ENCODE measurements around the gene RHBDL3. TPM values are rescaled to one million over a fixed set of nuclear protein-coding genes. Genes with fewer than 3 reads are reported as not detected.
"Not testable (repeated sequence)": the region's sequence is repeated elsewhere in the genome, so short reads cannot be mapped to it uniquely, and the experiment has no call there.

RHBDL3 gene
- total RNA-seq, 1 donor from 2014 or later = 1.2 TPM

DNA sequence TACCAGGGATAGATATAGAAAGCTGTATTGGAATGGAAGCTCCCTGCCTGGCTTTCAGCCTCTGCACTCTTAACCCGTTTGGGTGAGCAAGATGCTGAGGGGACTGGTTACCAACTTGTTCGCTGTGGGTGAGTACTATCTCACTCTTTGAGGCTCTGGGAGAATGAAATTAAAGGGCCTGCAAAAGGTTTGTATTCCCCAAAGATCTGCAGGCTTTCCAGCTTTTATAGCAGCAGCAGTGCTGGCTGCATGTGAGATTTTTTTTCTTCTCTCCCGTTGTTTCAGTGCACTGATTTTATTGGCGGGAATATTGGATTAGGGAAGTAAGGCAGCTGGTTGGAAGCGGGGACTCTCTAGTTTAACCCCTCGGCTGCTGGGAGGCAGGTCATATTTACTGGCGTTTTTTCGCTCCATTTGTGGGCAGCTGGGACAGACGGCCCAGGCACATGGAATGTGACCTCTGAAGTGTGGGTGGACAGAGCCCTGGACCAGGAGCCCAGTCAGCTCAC lies 45.5 kb downstream of the RHBDL3 start:
- Mint-ChIP-seq H3K4me1 (peaks cover 6% of the 10 kb centered on the region), H3K9me3 (no peaks in the 10 kb centered on the region), H3K27me3 (ENCODE audit: low read depth) (peaks cover 29% of the 10 kb centered on the region), H3K27ac (no peak overlapping the region), H3K4me3 (peak overlapping the region; percentile 18), H3K36me3 (no peaks in the 10 kb centered on the region)
- TF ChIP-seq CTCF (IDR thresholded peaks at IDR 0.05; ENCODE audit: unreplicated experiment) = no peak
- DNase-seq (ENCODE audit: low spot score in 2 of 2, unreplicated experiment in 2 of 2) = no peak

DNA sequence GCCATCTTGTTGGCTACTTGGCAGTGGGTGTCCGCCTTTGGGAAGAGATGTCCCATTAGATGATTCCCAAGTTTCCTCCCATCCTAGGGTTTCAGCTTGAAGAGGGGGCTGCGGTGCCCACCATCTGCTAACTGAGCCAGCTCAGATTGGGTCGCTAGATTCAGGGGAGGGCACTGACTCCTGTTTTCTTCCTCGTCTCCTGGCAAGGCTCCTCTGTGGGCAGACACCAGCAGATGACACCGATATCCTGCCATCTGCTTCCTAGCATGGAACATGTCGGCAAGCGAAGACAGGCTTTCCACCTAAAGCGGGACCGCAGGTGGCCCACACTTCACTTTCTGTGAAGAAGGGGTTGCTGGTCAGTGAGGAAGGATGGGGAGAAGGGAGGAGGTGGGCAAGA lies 49.0 kb downstream of the RHBDL3 start:
- no peak for TF ChIP-seq CTCF (IDR thresholded peaks at IDR 0.05; ENCODE audit: unreplicated experiment)
- Mint-ChIP-seq H3K27me3 (ENCODE audit: low read depth) (peaks cover 23% of the 10 kb centered on the region), H3K27ac (no peak overlapping the region), H3K36me3 (no peaks in the 10 kb centered on the region), H3K4me1 (peaks cover 6% of the 10 kb centered on the region), H3K4me3 (no peak overlapping the region), H3K9me3 (no peaks in the 10 kb centered on the region)
- no peak for DNase-seq (ENCODE audit: low spot score in 2 of 2, unreplicated experiment in 2 of 2)

DNA sequence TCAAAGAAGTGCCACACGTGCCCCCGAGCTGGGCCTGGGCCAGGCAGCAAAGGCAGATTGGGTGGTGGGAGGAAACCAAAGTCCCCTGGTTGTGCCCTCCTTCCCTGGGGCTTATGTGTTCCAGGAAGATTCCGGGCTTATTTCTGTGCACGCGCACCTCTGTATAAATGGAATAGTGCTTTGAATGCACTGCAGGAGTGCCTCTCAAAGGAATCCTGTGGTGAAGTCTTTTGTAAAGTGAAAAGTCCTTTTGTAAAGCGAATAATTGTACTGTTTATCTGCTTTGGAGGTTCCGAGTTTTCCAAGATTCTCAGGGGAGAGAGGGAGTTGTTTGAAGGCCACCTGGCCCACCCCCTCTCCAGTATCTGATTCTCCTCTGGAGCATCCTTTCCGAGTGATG lies 49.5 kb downstream of the RHBDL3 start:
- H3K27ac Mint-ChIP-seq = no peak overlapping the region
- H3K9me3 Mint-ChIP-seq = no peaks in the 10 kb centered on the region
- no peak for TF ChIP-seq CTCF (IDR thresholded peaks at IDR 0.05; ENCODE audit: unreplicated experiment)
- no peak for DNase-seq (ENCODE audit: low spot score in 2 of 2, unreplicated experiment in 2 of 2)
- H3K27me3 Mint-ChIP-seq (ENCODE audit: low read depth) = peaks cover 21% of the 10 kb centered on the region
- peaks cover 6% of the 10 kb centered on the region for H3K4me1 Mint-ChIP-seq
- H3K36me3 Mint-ChIP-seq = no peaks in the 10 kb centered on the region
- H3K4me3 Mint-ChIP-seq = no peak overlapping the region

- H3K27ac Mint-ChIP-seq; H3K9me3 Mint-ChIP-seq; H3K4me3 Mint-ChIP-seq; H3K36me3 Mint-ChIP-seq; DNase-seq (ENCODE audit: low spot score in 2 of 2, unreplicated experiment in 2 of 2); H3K4me1 Mint-ChIP-seq: not testable (repeated sequence)
- peaks cover 18% of the 10 kb centered on the region for H3K27me3 Mint-ChIP-seq (ENCODE audit: low read depth)
Measured at GRCh38 chr17:32316653-32317052, 51.0 kb downstream of the RHBDL3 start.

DNA sequence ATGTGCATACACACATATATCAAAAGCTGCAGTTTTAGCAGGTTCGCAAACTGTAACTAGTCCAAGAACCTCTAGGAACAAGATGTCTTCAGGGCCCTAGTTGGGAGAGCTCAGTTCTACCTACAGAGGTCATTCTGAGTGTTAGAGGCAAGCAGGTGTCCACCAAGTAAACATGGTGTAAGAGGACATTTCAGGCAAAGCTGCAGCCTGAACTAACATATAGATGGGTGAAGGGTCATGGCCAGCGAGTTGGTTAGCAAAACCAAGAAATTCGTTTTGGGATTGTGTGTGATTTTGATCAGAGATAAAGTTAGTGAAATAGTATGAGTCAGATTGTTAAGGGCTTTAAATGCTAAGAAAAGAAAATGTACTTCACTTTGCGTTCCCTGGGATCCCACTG lies 51.7 kb downstream of the RHBDL3 start:
- no peak for TF ChIP-seq CTCF (IDR thresholded peaks at IDR 0.05; ENCODE audit: unreplicated experiment)
- no peaks in the 10 kb centered on the region for H3K9me3 Mint-ChIP-seq
- no peak overlapping the region for H3K4me3 Mint-ChIP-seq
- no peak for DNase-seq (ENCODE audit: low spot score in 2 of 2, unreplicated experiment in 2 of 2)
- no peak overlapping the region for H3K27ac Mint-ChIP-seq
- no peaks in the 10 kb centered on the region for H3K4me1 Mint-ChIP-seq
- peaks cover 15% of the 10 kb centered on the region for H3K27me3 Mint-ChIP-seq (ENCODE audit: low read depth)
- H3K36me3 Mint-ChIP-seq = no peaks in the 10 kb centered on the region

DNA sequence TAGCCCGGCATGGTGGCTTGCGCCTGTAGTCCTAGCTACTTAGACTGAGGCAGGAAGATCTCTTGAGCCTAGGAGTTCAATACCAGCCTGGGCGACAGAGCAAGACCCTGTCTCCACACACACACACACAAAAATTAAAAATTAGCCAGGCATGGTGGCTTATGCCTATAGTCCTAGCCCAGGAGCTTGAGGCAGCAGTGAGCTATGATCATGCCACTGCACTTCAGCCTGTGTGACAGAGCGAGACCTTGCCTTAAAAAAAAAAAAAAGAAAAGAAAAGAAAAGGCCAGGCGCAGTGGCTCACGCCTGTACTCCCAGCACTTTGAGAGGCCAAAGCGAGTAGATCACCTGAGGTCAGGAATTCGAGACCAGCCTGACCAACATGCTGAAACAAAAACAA lies 52.4 kb downstream of the RHBDL3 start:
- Mint-ChIP-seq H3K27ac (no peak overlapping the region), H3K9me3 (no peaks in the 10 kb centered on the region), H3K36me3 (no peaks in the 10 kb centered on the region), H3K4me3 (no peak overlapping the region), H3K27me3 (ENCODE audit: low read depth) (peaks cover 15% of the 10 kb centered on the region), H3K4me1 (no peaks in the 10 kb centered on the region)
- TF ChIP-seq CTCF (IDR thresholded peaks at IDR 0.05; ENCODE audit: unreplicated experiment) = no peak
- no peak for DNase-seq (ENCODE audit: low spot score in 2 of 2, unreplicated experiment in 2 of 2)
